Mesenteric fat pad (tissue), 1 donor: ENCODE data around the gene POLK. TPM values are rescaled to one million over a fixed set of nuclear protein-coding genes. Genes with fewer than 3 reads are reported as not detected.
"Not testable (repeated sequence)": the region's sequence is repeated elsewhere in the genome, so short reads cannot be mapped to it uniquely, and the experiment has no call there.

Source experiments
- DNase-seq: peaks from one replicate; pipeline ENCODE4 v3.0.0-alpha.2; 2020; ENCODE audit warnings: low spot score
- total RNA-seq: library from RNA; stranded (reverse); fragmentation: NEBNext Ultra II Directional; extraction: Animal tissue kit (Norgen Biotek cat#: 25700); gene quantifications from one replicate; pipeline ENCODE4 v1.2.1, GENCODE V29; 2021
- donor health status: DM: yes; HTN: yes; CAD: no.

POLK gene
- total RNA-seq, 1 donor from 2014 or later, result 35.9 TPM

DNA sequence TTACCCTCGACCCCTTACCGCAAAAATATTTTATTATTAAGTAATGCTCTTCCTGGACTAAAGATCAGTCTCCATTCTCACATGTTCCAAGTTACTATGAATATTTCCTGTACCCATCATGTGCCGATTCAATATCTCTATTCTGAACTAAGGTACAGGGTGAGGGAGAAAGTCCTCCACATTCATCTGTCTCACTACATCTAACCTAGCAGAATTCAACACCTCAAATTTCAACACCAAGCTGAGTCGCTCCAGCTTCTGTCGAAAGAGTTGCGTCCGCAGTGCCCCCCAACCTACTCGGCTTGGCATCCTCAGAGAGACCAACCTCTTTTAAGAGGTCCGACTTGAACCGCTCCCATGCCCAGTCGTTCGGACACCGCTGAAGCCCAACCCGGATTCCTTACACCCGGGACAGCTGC is 1.3 kb upstream of the POLK start:
- DNase-seq, result no peak

DNA sequence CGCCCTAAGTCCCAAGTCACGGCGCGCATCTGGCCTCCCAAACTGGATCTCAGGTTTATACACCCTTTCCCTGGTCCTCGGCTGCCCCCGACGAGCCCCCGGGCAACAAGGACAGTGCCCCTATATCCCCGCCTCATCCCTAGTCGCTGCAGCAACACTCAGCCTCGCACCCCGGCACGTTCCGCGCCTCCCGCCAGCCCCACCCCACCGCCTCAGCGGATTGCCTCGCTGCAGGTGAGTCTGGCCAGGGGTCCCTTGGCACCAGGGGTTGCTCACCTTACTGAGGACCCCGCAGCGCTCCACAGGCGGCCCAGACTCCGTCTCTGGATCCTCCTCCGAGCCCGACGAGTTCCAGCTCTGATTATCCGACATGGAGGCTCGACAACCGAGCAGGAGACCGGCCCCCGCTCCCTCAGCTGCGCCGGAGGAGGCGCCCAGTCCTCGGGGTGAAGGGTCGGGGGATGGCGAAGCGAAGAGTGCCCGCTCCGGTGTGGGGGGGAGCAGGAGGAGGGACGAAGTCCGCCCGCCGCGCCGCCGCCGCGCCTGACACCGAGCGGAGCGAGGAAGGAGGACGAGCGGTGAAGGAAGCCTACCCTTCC is 756 bp upstream of the POLK start:
- peak; percentile 91 for DNase-seq

DNA sequence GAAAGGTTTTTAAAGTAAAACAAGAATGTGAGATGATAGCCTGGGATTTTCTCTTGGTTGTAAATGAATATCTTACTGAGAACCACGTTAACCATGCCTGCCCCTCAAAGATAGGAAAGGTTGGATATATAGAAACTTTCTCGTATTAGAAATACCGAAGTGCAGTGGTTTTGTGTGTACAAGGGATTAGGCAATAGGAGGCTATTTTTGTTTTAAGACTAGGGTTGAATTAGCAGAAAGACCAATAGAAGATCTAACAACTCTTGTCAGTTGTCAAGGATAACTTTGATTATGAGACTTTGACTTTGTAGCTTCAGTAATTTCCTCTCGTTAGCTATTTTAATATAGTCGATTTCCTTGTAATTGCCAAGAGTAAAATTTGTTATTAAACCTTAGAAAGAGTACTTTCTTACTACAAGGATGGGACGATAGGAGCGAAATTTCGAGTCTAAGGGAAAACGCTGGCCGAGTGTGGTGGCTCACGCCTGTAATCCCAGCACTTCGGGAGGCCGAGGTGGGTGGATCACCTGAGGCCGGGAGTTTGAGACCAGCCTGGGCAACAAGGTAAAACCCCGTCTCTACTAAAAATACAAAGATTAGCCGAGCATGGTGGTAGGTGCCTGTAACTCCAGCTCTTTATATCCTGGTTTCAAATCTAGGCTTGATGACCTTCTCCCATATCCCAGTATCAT is 838 bp downstream of the POLK start:
- DNase-seq, result no peak

DNA sequence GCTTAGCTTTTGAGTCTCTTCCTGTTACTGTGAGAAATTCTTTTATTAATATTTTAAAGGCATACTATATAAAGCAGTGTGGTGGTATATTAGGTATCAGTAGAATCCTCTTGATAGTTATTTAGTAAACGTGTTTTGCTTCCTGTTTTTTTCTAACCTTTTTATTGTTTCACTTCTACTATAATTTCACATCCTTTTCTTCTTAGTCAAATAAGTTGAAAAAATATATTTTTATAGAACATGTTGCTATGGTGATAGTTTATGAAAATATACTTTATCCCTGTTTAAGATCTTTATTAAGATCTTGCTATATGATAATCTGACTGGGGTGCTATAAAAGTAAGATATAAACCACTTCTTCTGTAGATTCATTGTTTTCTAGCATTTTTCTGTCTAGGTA is 2.1 kb downstream of the POLK start:
- DNase-seq, result no peak

DNA sequence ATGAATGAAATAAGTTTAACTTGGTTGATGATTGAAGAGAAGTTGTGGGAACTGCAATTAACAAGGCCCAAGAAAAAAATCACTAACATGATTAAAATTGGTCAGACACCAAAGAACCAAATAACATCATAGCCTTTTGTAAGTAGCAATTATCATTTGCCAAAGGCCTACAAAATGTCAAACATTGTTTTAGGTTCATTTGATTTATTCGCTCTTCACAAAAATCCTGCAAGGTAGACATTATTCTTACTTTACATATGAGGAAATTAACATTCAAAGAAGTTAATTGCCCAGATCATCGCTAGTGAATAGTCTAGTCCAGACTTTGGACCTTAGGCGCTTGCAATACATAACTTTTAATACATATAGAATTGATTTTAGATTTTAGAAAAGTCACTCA is 2.6 kb downstream of the POLK start:
- DNase-seq, result no peak

GRCh38 chr5:75519761-75520160 is 8.1 kb downstream of the POLK start:
- no peak for DNase-seq

- no peak for DNase-seq
Observed at GRCh38 chr5:75521195-75521594, 9.5 kb downstream of the POLK start.

- DNase-seq, result no peak
Observed at GRCh38 chr5:75522025-75522424, 10.3 kb downstream of the POLK start.

GRCh38 chr5:75522542-75522941 is 10.9 kb downstream of the POLK start:
- DNase-seq, result no peak

DNA sequence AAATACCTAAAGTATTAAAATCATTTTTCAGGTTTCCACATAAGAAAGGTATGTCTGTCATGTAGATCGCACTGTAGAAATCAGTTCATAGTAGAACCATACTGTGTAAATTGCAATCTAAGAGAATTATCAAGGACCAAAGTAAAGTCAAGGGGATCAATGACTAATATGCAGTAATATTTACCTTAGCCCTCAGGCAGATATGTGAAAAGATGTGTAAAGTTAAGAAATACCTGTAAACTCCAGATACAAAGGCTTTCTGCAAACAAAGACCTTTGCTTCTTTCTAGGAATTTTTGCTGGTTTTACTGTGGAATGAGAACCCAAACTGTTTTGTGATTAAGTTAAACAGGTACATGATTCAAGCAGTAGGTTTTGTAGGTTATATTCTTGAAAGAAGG is 11.6 kb downstream of the POLK start:
- no peak for DNase-seq

- DNase-seq, result no peak
Observed at GRCh38 chr5:75524071-75524470, 12.4 kb downstream of the POLK start.

DNA sequence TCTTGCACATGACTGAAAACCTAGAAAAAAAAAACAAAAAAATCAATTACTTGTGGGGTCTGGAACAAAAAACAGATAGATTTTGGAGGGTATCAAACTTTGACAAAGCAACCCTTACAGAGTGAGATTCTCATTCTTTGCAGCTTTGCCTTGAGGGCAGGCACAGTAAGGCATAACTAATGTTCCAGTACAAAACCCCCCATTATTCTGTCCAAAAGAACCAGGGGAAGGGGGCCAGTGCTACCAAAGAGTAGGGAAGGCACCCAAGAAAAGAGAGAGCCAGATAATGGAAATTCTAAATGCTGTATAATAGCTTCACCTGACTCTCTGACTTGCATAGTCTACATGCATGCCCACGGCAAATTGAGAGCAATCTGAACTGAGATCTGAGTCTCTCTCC is 12.9 kb downstream of the POLK start:
- no peak for DNase-seq

GRCh38 chr5:75525344-75525743 is 13.7 kb downstream of the POLK start:
- DNase-seq, result no peak

GRCh38 chr5:75526070-75526469 is 14.4 kb downstream of the POLK start:
- DNase-seq, result no peak

DNA sequence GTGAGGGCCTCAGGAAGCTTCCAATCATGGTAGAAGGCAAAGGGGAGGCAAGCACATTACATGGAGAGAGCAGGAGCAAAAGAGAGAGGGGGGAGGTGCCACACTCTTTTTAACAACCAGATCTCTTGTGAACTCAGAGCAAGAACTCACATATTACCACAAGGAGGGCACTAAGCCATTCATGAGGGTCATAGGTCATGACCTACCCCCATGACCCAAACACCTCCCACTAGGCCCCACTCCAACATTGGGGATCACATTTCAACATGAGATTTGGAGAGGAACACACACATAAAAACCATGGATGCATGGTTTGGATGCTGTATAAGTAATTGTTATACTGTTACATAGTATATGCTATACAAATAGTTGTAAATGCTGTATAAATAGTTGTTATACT is 17.5 kb downstream of the POLK start:
- no peak for DNase-seq

GRCh38 chr5:75532190-75532589 is 20.5 kb downstream of the POLK start:
- no peak for DNase-seq

DNA sequence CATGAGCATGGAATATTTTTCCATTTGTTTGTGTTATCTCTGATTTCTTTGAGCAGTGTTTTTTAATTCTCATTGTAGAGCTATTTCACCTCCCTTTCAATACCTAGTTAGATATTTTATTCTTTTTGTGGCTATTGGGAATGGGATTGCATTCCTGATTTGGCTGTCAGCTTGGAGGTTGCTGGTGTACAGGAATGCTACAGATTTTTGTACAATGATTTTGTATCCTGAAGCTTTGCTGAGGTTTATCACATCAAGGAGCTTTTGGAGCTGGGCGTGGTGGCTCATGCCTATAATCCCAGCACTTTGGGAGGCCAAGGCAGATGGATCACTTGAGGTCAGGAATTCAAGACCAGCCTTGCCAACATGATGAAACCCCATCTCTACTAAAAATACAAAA is 22.0 kb downstream of the POLK start:
- not testable (repeated sequence) for DNase-seq

DNA sequence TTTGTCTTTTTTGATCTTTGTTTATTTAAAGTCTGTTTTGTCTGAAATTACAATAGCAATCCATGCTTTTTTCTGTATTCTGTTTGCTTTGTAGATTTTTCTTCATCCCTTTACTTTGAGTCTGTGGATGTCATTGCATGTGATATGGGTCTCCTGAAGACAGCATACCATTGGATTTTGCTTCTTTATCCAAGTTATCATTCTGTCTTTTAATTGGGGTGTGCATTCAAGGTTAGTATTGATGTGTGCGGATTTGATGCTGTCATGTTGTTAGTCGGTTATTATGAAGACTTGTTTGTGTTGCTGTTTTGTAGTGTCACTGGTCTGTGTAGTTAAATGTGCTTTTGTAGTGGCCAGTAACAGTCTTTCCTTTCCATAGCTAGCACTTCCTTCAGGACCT is 23.0 kb downstream of the POLK start:
- DNase-seq, result no peak

GRCh38 chr5:75536147-75536546 is 24.5 kb downstream of the POLK start:
- no peak for DNase-seq

- DNase-seq, result no peak
Observed at GRCh38 chr5:75536694-75537360, 25.1 kb downstream of the POLK start.

- no peak for DNase-seq
Observed at GRCh38 chr5:75538211-75538610, 26.5 kb downstream of the POLK start.

DNA sequence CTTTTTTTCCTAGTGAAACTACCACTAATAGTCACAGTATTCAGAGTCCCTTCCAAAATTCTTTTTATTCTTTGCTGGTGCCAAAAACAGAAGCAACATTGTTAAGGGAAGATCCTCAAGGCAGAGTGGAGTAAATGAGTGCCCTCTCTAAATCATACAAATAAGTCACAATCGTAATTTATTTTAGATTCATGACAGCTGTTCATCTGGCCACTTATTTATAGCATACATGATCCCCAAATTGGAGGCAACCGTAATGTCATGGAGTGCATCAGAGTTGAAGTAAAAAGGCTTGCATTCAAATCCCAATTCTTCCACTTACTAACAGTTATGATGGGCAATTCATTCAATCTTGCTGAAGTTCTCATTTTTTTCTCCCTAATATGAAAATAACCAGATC is 33.4 kb downstream of the POLK start:
- DNase-seq, result no peak

DNA sequence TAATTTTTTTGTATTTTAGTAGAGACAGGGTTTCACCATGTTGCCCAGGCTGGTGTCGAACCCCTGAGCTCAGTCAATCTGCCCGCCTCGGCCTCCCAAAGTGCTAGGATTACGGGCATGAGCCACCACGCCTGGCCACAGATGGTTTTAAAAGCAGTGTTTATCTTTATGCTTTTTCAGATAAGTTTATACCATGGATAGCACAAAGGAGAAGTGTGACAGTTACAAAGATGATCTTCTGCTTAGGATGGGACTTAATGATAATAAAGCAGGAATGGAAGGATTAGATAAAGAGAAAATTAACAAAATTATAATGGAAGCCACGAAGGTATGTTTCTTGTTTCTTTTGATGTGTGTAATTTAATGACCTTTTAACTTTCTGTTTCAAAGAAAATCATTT is 35.1 kb downstream of the POLK start:
- no peak for DNase-seq
